CD14-positive monocyte (primary cell): Measurements from ENCODE around the gene CELA3B. TPM values are rescaled to one million over a fixed set of nuclear protein-coding genes. Genes with fewer than 3 reads are reported as not detected.

Source experiments
- DNase-seq, 3 donors: peaks; one replicate each; pipeline ENCODE4 v3.0.0-alpha.2; 2011 to 2022
- H2AFZ ChIP-seq: 2 replicates; pipeline ENCODE4 v1.6.0; 2012; ENCODE audit warnings: mild to moderate bottlenecking, low read depth, low read length, inconsistent platforms; ENCODE audit not compliant: insufficient read depth, poor library complexity, severe bottlenecking
- H3K27ac ChIP-seq, 2 donors: 1 replicate in 1 of 2; 2 replicates in 1 of 2; pipeline ENCODE4 v1.5.1; 2012 to 2013; ENCODE audit warnings: low read length in 2 of 2, control low read depth in 1 of 2, inconsistent platforms in 1 of 2, low read depth in 1 of 2, mild to moderate bottlenecking in 1 of 2
- H3K27me3 ChIP-seq, 2 donors: one replicate each; pipeline versions ENCODE4 v1.6.0 to v1.6.1; 2011 to 2013; ENCODE audit warnings: low read length in 2 of 2; ENCODE audit not compliant: control insufficient read depth in 2 of 2, insufficient read depth in 2 of 2
- H3K36me3 ChIP-seq, 2 donors: replicated peaks in 1 of 2; 1 replicate in 1 of 2; 2 replicates in 1 of 2; pipeline versions ENCODE4 v1.5.1 to v1.6.1; 2012 to 2013; ENCODE audit warnings: low read length in 2 of 2, control low read depth in 1 of 2, inconsistent platforms in 1 of 2, mild to moderate bottlenecking in 1 of 2; ENCODE audit not compliant: insufficient read depth in 2 of 2, control insufficient read depth in 1 of 2
- H3K4me1 ChIP-seq, 2 donors: 1 replicate in 1 of 2; 2 replicates in 1 of 2; pipeline versions ENCODE4 v1.5.1 to v1.6.1; 2012 to 2013; ENCODE audit warnings: low read length in 2 of 2, control low read depth in 1 of 2, inconsistent platforms in 1 of 2, mild to moderate bottlenecking in 1 of 2, moderate library complexity in 1 of 2; ENCODE audit not compliant: insufficient read depth in 2 of 2, control insufficient read depth in 1 of 2
- H3K4me2 ChIP-seq: replicated peaks from 2 replicates; pipeline ENCODE3; 2012; ENCODE audit warnings: low read length, moderate library complexity, mild to moderate bottlenecking; ENCODE audit not compliant: poor library complexity, severe bottlenecking; ENCODE audit errors: extremely low read depth
- H3K4me3 ChIP-seq, 3 experiments: fragments of 200-600 bp in 1 of 3; sonication (generic) in 1 of 3; replicated peaks in 1 of 3; 1 replicate in 2 of 3; 2 replicates in 1 of 3; pipeline ENCODE4 v1.5.1; 2011 to 2013; ENCODE audit warnings: low read length in 3 of 3, mild to moderate bottlenecking in 3 of 3, control low read depth in 2 of 3, low read depth in 2 of 3, inconsistent platforms in 1 of 3, moderate library complexity in 1 of 3
- H3K79me2 ChIP-seq: 2 replicates; pipeline ENCODE4 v1.6.0; 2012; ENCODE audit warnings: mild to moderate bottlenecking, control low read depth, inconsistent platforms, low read length, moderate library complexity; ENCODE audit not compliant: insufficient read depth
- H3K9ac ChIP-seq: 2 replicates; pipeline ENCODE4 v1.6.0; 2017; ENCODE audit warnings: low read length, mild to moderate bottlenecking; ENCODE audit not compliant: insufficient read depth, poor library complexity, severe bottlenecking
- H3K9me3 ChIP-seq, 2 donors: replicated peaks in 1 of 2; 1 replicate in 1 of 2; 2 replicates in 1 of 2; pipeline versions ENCODE4 v1.5.1 to v1.6.1; 2012 to 2013; ENCODE audit warnings: low read length in 2 of 2, control low read depth in 1 of 2; ENCODE audit not compliant: control insufficient read depth in 1 of 2, insufficient read depth in 1 of 2
- H4K20me1 ChIP-seq: 2 replicates; pipeline ENCODE4 v1.6.0; 2012; ENCODE audit warnings: mild to moderate bottlenecking, low read length, control low read depth, moderate library complexity; ENCODE audit not compliant: insufficient read depth
- H3K27ac Mint-ChIP-seq, 7 donors: one replicate each; pipeline ENCODE4 v1.8.0; 2020; ENCODE audit warnings: mild to moderate bottlenecking in 7 of 7, mixed read lengths in 7 of 7, moderate library complexity in 6 of 7, inconsistent platforms in 2 of 7
- H3K27me3 Mint-ChIP-seq, 3 donors: one replicate each; pipeline ENCODE4 v1.8.0; 2021 to 2022; ENCODE audit warnings: low read depth in 3 of 3, mild to moderate bottlenecking in 3 of 3, mixed read lengths in 3 of 3, moderate library complexity in 3 of 3, inconsistent platforms in 1 of 3
- H3K36me3 Mint-ChIP-seq, 2 donors: one replicate each; pipeline ENCODE4 v1.8.0; 2020; ENCODE audit warnings: mixed read lengths in 2 of 2, inconsistent platforms in 1 of 2, mild to moderate bottlenecking in 1 of 2
- H3K4me1 Mint-ChIP-seq: one replicate; pipeline ENCODE4 v1.8.0; 2020; ENCODE audit warnings: mild to moderate bottlenecking, mixed read lengths
- H3K4me3 Mint-ChIP-seq, 2 donors: one replicate each; pipeline ENCODE4 v1.8.0; 2020; ENCODE audit warnings: mild to moderate bottlenecking in 2 of 2, mixed read lengths in 2 of 2, moderate library complexity in 1 of 2
- H3K9me3 Mint-ChIP-seq, 7 donors: one replicate each; pipeline ENCODE4 v1.8.0; 2020 to 2022; ENCODE audit warnings: mixed read lengths in 7 of 7, mild to moderate bottlenecking in 6 of 7, moderate library complexity in 6 of 7, inconsistent platforms in 2 of 7
- WGBS: methylation state at CpG from one replicate; pipeline ENCODE4 v1.1.5; 2013; ENCODE audit warnings: missing lambda C conversion rate; ENCODE audit not compliant: insufficient coverage; 5-methylcytosine and 5-hydroxymethylcytosine counted together
- intact Hi-C, 2 donors: fragments of 100-400 bp; cut with micrococcal nuclease; formaldehyde crosslinking; loops; one replicate each; pipeline versions ENCODE4 v1.15.0 to v1.15.1; 2023
- polyA plus RNA-seq, 3 donors: library from polyadenylated mRNA; depleted of rRNA in 1 of 3; unstranded in 2 of 3; stranded (reverse) in 1 of 3; fragments of 300-500 nt in 2 of 3; fragments of >200 nt in 1 of 3; fragmentation: Illumina TruSeq in 2 of 3; gene quantifications; 1 replicate in 2 of 3; 2 replicates in 1 of 3; pipeline ENCODE4 v1.2.3, GENCODE V29; 2012 to 2021
- TF ChIP-seq, protein P1 (sequence below): fragments of 200-600 bp; IDR thresholded peaks from one replicate; pipeline ENCODE4 v1.8.0; 2022; ENCODE audit warnings: antibody characterized with exemption, mild to moderate bottlenecking

Gene CELA3B
- polyA plus RNA-seq, 3 donors, result not detected

DNA sequence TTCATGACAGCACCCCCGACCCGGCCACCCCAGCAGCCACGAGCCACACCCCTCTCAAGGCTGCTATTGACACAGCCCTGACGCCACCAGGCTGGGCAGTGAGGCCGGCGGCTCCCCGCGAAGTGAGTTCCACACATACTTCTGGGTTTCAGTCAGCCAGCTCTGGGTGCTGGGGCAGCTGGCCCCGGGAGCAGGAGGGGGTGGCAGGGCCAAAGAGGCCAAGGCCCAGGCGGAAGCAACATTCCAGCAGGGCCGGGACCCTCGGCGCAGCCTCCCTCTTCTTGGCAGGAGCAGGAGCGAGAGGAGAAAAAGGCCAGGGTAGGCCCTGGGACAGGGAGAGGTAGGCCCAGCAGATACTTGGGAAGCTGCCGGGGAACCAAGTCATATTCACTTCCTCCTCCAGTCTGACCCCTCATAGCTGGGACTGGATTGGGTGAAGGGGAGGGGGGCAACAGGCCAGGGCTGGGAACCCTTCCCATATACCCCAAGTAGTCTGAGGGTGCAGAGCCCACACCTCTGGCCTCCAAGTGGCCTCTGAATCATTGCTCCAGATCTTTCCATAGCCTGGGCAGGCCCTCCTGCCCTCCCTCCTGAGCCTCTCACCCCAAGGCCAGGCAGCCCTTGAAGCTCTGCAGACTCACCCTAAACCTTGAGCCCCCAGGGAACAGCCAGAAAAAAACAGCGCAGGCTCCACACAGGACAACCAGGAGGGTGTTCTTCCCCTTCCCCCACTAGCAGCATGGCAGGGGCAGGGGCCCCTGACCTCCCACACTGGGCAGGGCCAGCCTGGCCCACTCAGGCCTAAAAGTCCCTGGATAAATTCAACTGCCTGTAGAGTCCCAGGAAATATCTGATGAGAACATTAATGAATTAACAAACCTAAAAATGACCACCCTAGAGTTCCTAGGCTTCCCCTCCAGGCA lies 45.4 kb upstream of the CELA3B start:
- Histone ChIP-seq H3K9ac (no peak overlapping the region), H3K4me1 (peaks cover 4% of the 10 kb centered on the region in 2 donors), H3K4me2 (no peak overlapping the region), H3K36me3 (no peaks in the 10 kb centered on the region), H3K4me3 (no peak overlapping the region), H3K79me2 (no peaks in the 10 kb centered on the region), H3K27ac (no peak overlapping the region), H4K20me1 (no peaks in the 10 kb centered on the region), H3K9me3 (no peaks in the 10 kb centered on the region), H3K27me3 (peaks cover 2 to 6% of the 10 kb centered on the region in 2 donors), H2AFZ (no peak overlapping the region)
- H3K27me3 Mint-ChIP-seq, result peaks cover 10 to 15% (median 10%) of the 10 kb centered on the region in 3 donors
- no peaks in the 10 kb centered on the region for H3K36me3 Mint-ChIP-seq
- WGBS, result 53% methylated on average over 14 of the region's 16 CpGs
- TF ChIP-seq, protein P1, sequence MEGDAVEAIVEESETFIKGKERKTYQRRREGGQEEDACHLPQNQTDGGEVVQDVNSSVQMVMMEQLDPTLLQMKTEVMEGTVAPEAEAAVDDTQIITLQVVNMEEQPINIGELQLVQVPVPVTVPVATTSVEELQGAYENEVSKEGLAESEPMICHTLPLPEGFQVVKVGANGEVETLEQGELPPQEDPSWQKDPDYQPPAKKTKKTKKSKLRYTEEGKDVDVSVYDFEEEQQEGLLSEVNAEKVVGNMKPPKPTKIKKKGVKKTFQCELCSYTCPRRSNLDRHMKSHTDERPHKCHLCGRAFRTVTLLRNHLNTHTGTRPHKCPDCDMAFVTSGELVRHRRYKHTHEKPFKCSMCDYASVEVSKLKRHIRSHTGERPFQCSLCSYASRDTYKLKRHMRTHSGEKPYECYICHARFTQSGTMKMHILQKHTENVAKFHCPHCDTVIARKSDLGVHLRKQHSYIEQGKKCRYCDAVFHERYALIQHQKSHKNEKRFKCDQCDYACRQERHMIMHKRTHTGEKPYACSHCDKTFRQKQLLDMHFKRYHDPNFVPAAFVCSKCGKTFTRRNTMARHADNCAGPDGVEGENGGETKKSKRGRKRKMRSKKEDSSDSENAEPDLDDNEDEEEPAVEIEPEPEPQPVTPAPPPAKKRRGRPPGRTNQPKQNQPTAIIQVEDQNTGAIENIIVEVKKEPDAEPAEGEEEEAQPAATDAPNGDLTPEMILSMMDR, result no peak
- peaks cover 7% of the 10 kb centered on the region for H3K4me1 Mint-ChIP-seq
- intact Hi-C loops, result loop anchor here in 1 of 2 donors (10.0 kb wide), 1 partner anchor 117 kb away; the partner anchor contains the start of gene LDLRAD2
- H3K9me3 Mint-ChIP-seq, result peaks cover 0 to 1% (median 0%) of the 10 kb centered on the region in 7 donors
- H3K27ac Mint-ChIP-seq, result no peak overlapping the region
- no peak for DNase-seq
- no peak overlapping the region for H3K4me3 Mint-ChIP-seq

DNA sequence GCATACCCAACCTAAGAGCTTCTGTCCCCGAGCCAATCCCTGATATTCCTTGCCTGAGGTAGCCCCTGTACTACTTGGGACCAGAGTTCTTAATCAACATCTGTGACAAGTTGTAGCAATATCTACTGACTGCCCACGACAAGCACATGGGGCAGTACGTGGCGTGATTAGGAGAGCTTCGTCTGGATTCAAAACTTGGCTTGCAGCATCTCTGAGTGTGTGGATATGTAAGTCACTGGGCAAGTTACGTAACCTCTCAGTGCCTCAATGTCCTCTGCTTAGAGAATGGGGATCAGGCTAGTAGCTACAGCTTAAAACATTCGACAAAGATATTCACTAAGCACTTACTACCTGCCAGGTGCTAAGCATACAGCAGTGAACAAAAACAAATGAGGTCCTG lies 44.7 kb upstream of the CELA3B start:
- peaks cover 0 to 1% (median 0%) of the 10 kb centered on the region in 7 donors for H3K9me3 Mint-ChIP-seq
- no peak for DNase-seq
- H3K27me3 ChIP-seq, result peaks cover 4 to 9% of the 10 kb centered on the region in 2 donors
- peaks cover 7 to 9% of the 10 kb centered on the region in 2 donors for H3K4me1 ChIP-seq
- no peak overlapping the region for H3K4me3 Mint-ChIP-seq
- H3K79me2 ChIP-seq, result no peaks in the 10 kb centered on the region
- no peaks in the 10 kb centered on the region for H4K20me1 ChIP-seq
- TF ChIP-seq, protein P1, result no peak
- H2AFZ ChIP-seq, result no peak overlapping the region
- H3K4me2 ChIP-seq, result no peak overlapping the region
- H3K36me3 ChIP-seq, result no peaks in the 10 kb centered on the region
- peaks cover 12 to 18% (median 13%) of the 10 kb centered on the region in 3 donors for H3K27me3 Mint-ChIP-seq
- H3K9me3 ChIP-seq, result no peaks in the 10 kb centered on the region
- 80% methylated on average over 3 of the region's 7 CpGs for WGBS
- no peak overlapping the region for H3K27ac ChIP-seq
- no peak overlapping the region for H3K9ac ChIP-seq
- H3K4me3 ChIP-seq, result no peak overlapping the region
- no peaks in the 10 kb centered on the region for H3K36me3 Mint-ChIP-seq
- H3K4me1 Mint-ChIP-seq, result peaks cover 8% of the 10 kb centered on the region
- H3K27ac Mint-ChIP-seq, result no peak overlapping the region
- intact Hi-C loops, result loop anchor here in 1 of 2 donors (10.0 kb wide), 1 partner anchor 117 kb away; the partner anchor contains the start of gene LDLRAD2
